Measurements from ENCODE around the gene CEL.

Gene CEL

DNA sequence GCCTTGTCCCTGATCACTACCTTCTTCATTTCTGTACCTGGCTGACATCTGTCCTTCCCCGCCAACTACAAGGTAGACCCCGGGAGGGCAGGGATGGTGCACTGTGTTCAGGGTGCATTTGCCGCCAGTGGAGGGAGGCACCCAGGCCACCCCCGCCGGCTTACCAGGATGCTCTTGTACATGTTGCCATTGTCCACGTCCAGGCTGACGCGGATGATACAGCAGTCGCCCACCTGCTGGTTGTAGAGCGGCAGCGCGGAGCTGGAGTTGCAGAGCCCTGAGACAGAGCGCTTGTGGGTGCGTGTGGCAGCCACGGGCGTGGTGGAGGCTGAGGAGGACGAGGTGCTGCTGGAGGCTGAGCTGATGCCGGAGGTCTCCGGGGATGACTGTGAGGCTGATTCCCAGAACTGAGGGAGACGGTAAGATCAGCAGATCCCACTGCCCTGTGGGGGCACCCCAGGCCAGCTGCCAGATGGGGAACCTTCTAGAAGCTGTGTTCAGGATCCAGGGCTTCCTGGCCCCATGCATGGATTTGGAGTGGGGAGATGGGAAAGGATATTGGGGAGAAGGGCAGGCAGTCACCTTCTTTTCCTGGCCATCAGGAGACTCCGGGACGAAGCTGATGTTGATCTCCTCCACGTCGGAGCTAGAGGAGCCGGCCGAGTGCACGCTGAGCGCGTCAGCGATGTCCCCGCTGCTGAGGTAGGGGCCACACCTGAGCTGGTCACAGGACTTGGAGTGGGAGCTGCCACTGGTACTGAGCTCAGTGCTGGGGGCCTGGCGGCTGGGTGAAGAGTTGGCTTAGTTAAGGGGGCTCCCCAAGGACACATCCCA, 39.8 kb downstream of the CEL start:
- DNase-seq (ENCODE audit: extremely low read depth in 1 of 2, low read depth in 1 of 2): no peak

DNA sequence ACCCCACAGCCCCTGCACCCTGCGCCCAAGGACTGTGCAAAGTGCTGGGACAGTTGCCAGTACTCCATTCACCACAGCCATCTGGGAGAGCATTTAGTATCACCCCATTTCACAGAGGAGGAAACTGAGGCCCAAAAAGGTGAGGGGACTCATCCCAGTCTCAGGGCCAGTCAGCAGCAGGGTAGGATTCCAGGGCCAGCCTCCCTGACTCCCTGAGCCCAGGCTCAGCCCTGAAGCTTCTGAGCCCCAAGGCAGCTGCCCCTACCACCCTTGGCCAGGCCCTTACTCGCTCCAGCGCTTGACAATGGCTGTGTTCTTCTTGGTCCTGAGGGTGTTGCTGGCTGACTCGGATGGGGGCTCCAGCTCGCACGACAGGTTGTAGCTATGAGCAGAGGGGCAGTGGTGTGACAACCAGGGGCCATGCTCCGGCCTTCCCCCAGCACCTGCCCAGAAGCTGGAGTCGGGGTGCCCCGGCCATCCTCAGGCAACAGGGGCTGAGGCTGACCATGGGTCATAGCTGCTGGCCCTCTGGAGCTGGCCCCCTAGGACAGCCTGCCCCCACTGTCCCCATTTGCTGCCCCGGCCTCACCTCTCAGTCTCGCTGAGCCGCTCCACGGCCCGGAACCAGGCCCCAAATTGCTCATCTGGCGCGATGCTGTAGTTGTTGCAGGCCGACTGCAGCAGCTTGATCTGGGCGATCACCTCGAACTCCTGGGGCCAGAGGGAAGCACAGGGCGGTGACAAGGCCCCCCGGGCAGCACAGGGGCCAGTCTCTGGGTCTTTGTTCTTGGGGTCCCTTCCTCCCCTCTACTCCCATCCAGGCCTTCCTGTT, 40.6 kb downstream of the CEL start:
- no peak for DNase-seq (ENCODE audit: extremely low read depth in 1 of 2, low read depth in 1 of 2)

DNA sequence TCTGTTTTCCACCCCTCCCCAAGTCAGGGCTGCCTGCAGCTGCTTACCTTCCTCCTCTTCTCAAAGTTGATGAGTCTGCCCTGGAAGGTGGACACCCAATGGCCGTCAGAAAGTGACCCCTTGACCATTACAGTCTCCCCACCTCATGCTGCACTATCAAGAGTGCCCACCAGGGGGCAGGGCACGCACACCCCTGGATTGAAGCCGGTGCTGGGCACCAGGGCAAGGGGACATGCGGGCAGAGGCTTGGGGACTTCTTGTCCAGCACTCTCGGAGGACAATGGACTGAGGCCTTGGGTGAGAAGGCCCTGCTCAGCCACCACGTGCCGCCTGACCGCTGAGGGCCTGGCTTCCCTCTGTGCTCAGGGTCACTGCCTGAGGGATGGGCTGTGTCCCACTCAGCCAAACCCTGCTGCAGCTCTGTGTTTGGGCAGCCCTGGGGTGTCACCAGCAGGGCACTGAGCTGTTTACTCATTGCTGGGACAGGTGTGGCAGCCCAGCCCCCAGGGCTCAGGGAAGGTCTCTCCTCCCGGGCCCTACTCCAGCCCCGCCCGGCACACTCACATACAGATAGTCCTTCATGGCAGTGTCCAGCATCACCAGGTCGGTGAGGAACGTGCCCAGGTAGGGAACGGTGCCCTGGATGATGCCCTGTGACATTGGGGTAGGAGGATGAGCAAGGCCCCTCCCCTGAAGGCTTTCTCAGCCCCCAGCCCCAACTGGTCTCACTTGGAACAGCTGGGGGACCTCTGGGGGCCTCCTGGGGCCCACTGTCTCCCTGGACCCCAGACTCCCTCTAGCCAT, 41.6 kb downstream of the CEL start:
- no peak for DNase-seq (ENCODE audit: extremely low read depth in 1 of 2, low read depth in 1 of 2)

DNA sequence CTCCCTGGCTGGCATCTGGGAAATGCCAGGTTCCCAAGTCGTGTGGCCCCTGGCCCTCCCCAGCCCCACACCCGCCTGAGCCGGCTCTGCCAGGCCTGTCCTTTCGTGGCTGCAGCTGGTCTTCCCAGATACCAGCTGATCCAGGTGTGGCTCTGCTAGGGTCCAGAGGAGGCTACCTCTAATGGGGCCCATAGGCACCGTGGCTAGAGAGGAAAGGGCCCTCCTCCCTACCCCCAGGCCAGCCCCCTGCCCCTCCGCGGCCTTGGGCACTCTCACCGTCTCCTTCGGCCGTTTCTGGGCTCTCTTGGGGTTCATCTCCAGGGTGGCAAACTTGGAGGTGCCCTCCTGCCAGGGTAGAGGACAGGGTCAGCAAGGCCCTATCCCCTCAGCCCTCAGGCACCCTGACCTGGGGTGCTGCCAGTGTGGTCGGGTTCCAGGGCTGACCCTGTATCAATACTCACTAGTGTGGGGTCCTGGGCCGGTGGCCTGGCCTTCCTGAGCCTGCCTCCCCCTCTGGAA, 42.3 kb downstream of the CEL start:
- DNase-seq (ENCODE audit: extremely low read depth in 1 of 2, low read depth in 1 of 2): no peak

DNA sequence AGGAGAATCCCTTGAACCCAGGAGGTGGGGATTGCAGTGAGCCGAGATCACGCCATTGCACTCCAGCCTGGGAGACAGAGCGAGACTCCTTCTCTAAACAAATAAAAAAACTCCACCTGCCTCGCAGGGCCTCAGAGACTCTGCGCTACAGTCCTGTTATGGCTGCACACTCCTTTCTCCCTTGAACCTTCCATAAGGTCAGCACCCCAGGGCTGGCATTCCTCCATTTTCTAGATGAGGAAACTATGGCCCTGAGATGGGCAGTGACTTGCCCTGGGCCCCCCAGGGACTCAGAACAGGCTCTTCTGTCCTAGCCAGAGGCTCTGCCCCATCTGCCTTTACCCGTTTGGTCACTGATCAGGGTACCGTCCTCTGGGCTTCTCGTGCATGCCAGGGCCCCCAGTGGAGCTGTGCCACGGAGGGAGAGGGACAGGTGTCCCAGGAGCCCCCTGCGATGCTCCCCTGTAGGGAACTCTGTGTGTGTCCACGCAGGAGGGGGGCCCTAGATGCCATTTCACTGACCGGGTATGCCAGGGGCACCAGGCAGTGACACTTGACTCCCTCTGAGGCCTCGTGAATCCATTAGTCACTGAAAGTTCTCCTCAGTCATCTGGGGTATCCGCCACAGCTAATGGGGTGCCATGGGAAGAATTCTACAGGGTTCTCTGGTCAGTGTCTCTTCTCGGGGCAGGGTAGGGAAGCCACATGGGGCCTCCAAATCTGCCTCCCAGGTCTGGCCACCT, 43.1 kb downstream of the CEL start:
- DNase-seq (ENCODE audit: extremely low read depth in 1 of 2, low read depth in 1 of 2): no peak

DNA sequence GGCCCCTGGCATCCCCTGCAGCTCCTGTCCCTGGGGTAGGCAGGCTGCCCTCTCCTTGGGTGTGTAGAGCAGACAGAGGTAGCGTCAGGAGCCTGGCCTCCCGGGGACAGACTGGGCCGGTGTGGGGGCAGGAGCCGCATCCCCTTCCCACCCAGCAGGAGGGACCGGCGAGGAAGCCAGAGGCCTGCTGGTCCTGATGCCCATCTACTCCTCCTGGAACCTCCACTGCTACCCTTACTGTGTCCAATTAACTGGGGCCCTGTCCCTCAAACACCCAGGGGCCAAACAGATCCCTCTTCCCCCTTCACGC, 43.6 kb downstream of the CEL start:
- no peak for DNase-seq (ENCODE audit: extremely low read depth in 1 of 2, low read depth in 1 of 2)

DNA sequence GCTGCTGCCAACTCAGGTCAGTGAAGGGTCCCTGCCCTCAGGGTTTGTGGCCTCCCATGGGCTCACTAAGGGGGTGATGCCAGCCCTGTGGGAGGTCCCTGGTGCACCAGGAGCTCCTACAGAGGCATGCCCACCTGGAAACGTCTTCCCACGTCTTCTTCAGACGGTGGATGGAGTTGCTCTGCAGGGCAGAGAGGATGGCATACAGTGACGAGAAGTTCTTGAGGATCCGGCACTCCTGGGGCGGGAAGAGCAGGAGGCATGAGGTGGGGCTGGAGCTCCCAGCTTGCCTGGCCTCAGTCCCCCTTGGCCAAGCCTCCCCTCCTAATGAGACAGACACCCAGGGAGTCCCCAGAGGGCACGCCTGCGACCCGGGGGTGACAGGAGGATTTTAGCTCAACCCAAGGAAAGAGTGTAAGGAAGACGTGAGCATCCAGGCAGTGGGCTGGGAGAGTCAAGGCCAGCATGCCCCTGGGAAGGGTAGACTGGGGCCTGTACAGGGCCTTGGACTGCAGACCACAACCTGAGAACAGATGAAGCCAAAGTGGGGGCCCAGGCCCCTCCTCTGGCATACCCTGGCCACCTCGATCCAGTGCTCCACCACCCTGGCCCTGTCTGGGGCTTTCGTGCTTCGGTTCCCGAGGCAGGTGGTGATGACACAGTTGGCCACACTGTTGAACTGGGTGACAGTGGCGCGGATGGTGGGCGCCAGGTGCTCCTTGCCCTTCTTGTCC, 44.9 kb downstream of the CEL start:
- no peak for DNase-seq (ENCODE audit: extremely low read depth in 1 of 2, low read depth in 1 of 2)

DNA sequence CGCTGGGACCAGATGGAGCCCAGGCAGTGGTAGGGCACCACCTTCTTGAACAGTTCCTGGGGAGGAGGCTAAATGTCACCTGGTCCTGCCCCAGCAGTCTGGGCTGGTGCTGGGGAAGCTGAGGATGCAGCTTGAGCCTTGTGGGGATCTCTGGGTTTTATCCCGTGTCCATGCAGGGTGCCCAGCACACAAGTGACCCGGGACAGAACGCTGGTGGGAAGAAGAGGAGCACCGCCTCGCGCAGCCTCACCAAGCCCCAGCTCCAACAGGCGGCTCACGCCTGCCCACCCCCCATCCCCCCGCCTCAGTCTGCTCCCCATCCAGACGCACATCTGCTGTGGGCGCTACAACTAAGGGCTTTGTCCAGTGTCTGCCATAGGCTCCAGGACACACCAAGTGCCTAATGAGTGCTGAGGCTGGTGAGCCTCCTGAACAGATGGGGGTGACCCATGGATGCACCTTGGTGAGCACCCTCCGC, 45.5 kb downstream of the CEL start:
- DNase-seq (ENCODE audit: extremely low read depth in 1 of 2, low read depth in 1 of 2): no peak

DNA sequence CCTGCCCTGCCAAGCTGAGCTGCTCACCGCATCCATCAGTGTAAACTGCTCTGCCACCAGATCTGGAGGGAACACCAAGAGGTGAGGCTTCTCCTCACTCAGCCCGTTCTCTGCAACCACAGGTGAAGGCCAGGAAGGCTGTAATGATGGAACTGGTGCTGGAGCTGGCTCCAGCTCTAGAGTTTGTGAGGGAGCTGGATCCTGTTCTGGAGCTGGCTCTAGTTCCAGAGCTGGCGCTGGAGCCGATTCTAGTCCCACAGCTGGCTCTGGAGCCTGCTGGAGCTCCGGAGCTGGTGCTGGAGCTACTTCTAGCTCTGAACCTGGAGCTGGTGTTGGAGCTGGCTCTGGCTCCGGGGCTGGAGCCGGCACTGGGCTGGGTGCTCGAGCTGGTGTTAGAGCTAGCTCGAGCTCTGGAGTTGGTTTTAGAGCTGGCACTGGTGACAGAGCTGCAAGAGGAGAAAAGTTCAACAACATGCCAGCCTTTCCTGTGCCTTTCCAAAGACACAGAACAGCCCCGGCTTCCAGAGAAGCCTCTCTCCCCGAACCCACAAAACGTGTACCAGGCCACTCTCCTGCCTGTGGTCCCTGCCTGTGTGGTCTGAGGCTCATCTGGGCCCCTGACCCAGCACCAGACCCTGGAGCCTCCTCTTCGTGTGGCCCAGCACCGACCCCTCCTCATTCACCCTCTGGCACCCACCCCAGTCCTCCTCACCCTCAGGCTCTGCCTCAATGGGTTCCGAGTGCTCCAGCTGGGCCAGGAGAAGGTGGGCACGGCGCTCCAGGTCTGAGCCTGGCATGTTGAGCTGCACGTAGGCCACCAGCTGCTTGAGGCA, 46.4 kb downstream of the CEL start:
- DNase-seq (ENCODE audit: extremely low read depth in 1 of 2, low read depth in 1 of 2): no peak

DNA sequence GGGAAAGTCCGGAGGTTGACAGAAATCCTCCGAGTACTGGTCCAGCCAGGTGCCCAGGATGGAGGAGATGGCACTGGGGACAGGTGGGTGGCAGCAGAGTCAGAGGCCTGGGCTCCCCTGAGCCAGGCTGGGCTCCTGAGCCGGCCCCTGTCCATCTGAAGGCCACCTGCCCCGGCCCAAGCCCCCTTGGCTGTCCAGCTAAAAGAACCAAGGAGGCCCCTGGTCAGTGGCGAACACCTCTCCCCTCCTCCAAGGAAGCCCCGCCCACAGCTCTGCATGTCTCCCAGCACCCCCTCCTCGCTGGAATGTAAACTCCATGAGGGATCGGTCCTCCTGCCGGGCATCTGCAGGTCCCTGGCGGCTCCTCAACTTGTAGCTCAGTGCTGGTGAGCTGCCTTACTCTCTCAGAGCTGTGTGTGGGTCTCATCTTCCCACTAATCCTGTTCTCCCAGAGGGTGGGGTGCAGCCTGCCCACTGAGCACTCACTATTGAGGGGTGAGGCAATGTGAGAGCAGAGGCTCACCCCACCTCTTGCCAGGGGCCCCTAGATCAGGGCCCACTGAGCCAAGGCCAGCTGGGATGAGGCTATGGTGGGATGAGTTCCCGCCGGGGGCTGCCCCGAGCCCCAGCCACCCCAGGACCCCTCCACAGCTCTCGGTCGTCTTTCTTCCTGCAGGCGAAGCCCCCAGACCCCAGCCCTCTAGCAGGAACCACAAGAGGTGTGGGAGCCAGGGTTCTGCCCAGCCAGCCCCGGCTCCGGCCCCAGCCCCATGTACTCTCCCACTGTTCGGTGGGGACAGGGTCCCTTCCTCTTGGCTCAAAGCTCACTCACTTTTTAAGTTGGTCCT, 47.2 kb downstream of the CEL start:
- DNase-seq (ENCODE audit: extremely low read depth in 1 of 2, low read depth in 1 of 2): no peak

DNA sequence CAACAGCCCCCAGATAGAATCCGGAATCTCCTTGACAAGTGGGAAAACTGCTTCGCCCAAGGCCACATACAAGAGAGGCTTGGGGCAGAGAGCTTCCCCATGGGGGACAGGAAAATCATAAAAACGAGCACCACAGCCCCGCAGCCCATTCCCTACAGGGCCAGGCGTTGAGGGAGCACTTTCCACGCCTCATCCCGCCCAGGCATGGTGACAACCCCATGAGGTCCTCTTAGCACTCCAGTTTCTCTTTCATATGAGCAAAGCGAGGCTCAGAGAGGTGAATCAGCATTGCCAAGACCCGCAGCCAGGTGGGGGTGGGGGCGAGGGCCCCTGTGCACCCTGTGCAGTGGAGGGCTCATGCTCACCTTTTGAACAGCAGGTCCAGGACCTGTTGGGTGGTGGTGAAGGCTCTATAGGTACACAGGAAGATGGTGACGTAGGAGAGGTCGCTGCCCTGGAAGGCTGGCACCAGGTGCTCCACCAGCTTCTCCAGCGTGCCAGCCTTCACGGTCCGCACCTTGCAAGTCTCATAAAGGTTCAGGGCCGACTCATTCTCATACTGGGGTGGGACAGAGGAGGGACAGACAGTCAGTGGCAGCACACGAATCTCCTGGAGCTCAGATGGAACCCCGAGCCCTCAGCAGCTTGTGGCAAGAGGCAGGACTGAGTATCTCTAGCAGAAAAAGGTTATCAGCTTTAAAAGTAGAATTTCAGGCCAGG, 48.3 kb downstream of the CEL start:
- no peak for DNase-seq (ENCODE audit: extremely low read depth in 1 of 2, low read depth in 1 of 2)

DNA sequence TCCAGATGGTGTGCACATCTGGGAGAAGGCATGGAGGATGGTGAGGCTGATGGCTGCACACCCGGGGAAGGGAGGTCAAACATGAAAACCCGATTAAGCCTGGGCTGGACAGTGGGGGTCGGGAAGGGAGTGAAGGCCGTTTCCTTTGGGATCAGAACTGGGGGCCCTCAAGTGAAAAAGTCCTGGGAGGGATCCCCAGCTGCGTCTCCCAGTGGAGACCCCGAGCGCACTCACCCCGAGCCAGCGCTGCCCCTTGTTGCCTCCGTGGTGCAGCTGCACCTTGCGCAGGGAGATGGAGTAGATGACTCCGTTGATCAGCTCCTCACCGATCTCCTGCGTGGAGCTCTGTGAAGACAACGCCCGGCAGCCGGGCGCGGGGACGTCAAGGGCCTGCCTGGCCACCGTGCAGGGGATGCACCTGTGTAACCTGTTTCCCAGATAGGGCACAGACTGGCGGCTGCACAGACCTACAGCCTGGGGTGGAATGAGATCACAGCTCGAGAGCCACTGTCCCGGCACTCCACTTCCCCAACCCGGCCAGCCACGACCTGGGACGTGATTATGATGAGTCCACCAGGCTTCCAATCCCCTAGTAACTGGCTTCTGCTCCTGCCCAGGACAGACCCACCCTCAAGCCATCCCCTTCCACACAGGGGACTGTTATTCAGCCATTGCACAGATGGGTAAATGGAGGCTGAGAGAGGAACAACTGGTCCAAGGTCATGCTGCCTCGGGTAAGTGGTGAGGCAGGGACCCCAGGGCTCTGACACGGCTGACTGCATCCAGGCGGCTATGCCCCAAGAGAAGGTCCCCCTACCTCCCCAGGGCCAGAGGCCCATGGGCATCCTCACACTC, 50.3 kb downstream of the CEL start:
- no peak for DNase-seq (ENCODE audit: extremely low read depth in 1 of 2, low read depth in 1 of 2)

DNA sequence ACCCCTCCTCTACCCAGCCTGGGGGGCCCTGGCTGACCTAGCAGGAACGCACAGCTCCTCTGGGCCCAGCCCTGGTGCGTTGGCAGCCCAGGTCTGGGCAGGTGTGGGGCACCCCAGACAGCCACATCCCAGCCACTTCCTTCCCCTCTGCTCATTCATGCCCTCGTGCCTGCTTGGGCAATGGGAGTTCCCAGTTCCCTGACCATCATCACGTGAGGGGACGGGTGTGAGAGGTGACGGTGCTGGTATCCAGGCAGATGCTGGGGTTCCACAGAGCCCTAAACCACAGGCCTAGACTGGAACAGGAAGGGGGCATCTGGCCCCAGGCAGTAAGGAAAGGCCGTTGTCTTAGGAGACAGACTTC, 50.9 kb downstream of the CEL start:
- DNase-seq (ENCODE audit: extremely low read depth in 1 of 2, low read depth in 1 of 2): no peak

DNA sequence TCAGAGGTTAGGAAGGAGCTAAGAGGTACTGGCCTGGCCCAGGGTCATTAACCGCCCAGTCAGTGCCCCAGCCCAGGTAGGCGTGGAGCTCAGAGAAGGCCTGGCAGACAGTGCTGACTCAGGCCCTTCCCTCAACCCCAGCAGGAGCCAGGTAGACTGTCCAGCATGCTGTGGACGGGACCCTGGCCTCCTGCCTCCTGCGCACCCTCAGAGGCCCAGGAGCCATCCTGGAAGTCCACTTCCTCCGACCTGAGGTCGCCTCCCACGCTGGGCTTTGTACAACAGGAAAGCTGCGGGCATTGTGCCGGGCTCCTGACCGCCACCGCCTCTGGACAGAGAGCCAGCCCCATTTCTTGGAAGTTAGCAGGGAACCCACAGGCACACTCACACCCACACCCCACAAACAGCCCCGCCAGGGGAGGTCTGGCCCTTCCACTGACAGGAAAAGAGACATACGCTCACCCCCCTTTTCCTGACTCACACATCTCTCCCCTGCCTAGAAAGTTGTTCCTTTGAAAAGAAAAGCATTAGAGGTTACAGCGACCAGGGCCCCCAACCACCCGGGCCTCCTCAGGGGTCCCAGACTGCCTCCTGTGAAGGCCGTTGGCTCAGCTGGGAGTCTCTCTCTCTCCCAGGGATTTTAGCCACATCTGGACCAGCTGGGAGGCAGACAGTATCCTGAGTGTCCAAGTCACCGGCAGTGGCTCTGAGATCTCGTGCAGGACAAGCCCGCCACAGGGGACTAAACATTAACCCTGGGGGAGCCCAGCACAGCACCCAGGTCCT, 51.6 kb downstream of the CEL start:
- no peak for DNase-seq (ENCODE audit: extremely low read depth in 1 of 2, low read depth in 1 of 2)

DNA sequence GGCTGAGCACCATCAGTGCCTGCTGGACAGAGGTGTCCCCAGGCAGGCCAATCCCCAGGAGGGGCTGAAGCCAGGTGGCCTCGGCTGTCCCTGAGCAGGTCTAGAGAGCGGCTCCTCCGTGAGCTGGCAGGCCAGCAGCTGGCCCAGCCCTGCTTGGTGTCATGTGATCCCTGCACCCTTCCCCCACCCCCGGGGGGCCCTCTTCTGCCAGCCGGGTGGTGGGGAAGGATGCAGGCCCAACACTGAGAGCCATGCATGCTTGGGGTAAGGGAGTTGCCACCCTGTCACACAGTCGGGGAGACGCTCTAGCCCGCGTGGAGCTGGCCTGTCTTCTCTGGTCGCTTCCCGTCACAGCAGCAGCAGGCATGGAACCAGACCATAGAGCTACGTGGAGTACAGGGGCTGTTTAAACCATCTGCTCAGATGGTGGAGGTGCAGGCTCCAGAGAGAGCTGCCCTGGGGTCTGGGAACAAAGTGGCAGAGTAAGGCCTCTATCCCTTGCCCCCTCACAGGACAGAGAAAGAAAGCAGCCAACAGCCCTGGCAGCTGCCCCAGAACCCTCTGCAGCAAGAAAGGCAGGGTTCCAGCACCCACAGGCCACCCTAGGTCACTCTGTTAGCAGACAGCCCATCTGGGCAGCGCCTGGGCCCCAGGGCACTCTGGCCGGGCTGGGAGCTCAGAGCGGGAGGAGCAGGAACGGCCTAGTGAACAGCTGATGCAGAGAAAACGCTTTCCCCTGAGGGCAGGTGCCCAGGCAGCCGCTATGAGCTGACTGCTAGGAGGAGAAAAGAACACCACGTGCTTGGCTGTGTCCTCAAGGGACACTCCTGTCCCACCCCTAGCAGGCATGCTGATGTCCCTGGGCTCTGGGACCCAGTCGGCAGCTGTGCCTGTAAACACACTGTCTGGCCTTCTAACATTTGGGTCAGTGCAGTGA, 52.4 kb downstream of the CEL start:
- DNase-seq (ENCODE audit: extremely low read depth in 1 of 2, low read depth in 1 of 2): no peak

All from stimulated activated CD8-positive, alpha-beta memory T cell treated with anti-CD3 and anti-CD28 coated beads, Interleukin-7, amount 100 ng/mL, for 48 hours (primary cell).